Measurements from ENCODE around the gene BNIP2.
"Not testable (repeated sequence)": the region's sequence is repeated elsewhere in the genome, so short reads cannot be mapped to it uniquely, and the experiment has no call there.

BNIP2 gene

GRCh38 chr15:59644756-59645155 is 44.4 kb downstream of the BNIP2 start:
- no peak for TF ChIP-seq CTCF (IDR thresholded peaks at IDR 0.05; ENCODE audit: low read depth, low read length, missing control alignments)
- H3K4me3 ChIP-seq (ENCODE audit: low read depth, low read length), result no peak overlapping the region
- DNase-seq (ENCODE audit: low read depth), result no peak

- peak; percentile 12 for TF ChIP-seq CTCF (IDR thresholded peaks at IDR 0.05; ENCODE audit: low read depth, low read length, missing control alignments)
- no peak for DNase-seq (ENCODE audit: low read depth)
- no peak overlapping the region for H3K4me3 ChIP-seq (ENCODE audit: low read depth, low read length)
Observed at GRCh38 chr15:59642351-59642750, 46.8 kb downstream of the BNIP2 start.

DNA sequence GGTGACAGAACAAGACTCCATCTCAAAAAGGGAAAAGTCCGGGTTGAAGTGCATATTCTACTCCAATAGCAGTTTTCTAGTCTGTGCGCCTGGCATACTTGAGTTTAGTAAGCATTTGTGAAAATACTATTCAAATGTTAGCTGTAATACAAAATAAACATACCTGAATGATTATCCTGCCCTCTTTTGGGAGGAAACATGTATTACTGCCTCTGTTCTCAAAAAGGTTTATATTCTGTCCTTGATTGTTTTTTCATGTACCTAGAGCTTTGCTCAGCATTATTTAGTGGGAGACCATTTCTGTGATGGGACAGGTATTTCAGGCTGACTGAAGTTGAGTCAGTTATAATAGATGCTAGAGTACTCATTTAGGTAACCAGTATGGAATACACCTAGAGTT is 51.6 kb downstream of the BNIP2 start:
- H3K4me3 ChIP-seq (ENCODE audit: low read depth, low read length); DNase-seq (ENCODE audit: low read depth): not testable (repeated sequence)

GRCh38 chr15:59636184-59636583 is 52.9 kb downstream of the BNIP2 start:
- DNase-seq (ENCODE audit: low read depth), result no peak
- no peak for TF ChIP-seq CTCF (IDR thresholded peaks at IDR 0.05; ENCODE audit: low read depth, low read length, missing control alignments)
- H3K4me3 ChIP-seq (ENCODE audit: low read depth, low read length), result no peak overlapping the region

DNA sequence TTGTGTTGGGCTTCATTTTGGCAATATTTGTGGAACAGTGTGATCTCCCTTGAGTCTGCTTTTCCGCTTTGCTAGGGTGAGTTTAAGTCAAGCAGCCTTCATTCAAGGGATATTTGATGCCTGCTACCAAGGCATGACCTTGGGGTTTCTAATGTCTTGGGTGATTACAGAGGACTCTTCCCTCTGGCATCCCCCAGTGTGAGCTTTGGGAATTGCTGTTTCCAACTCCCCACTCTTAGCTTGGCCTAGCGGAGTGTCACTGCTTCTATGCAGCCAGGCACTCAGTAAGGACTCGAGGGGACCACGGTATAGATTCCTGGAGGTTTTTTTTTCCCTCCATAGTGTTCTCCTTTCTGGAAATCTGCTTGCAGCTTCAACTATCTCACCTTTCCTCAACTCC is 56.4 kb downstream of the BNIP2 start:
- H3K4me3 ChIP-seq (ENCODE audit: low read depth, low read length), result no peak overlapping the region
- TF ChIP-seq CTCF (IDR thresholded peaks at IDR 0.05; ENCODE audit: low read depth, low read length, missing control alignments), result peak; percentile 33
- DNase-seq (ENCODE audit: low read depth), result no peak

GRCh38 chr15:59622289-59622688 is 66.8 kb downstream of the BNIP2 start:
- H3K4me3 ChIP-seq (ENCODE audit: low read depth, low read length), result no peak overlapping the region
- TF ChIP-seq CTCF (IDR thresholded peaks at IDR 0.05; ENCODE audit: low read depth, low read length, missing control alignments), result peak; percentile 76
- DNase-seq (ENCODE audit: low read depth), result peak; percentile 46

DNA sequence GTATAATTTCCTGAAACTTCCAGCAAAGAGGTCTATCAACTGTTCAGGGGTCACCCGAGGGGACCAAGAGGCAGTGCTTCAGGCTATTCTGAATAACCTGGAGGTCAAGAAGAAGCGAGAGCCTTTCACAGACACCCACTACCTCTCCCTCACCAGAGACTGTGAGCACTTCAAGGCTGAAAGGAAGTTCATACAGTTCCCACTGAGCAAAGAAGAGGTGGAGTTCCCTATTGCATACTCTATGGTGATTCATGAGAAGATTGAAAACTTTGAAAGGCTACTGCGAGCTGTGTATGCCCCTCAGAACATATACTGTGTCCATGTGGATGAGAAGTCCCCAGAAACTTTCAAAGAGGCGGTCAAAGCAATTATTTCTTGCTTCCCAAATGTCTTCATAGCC is 70.7 kb downstream of the BNIP2 start:
- no peak for DNase-seq (ENCODE audit: low read depth)
- TF ChIP-seq CTCF (IDR thresholded peaks at IDR 0.05; ENCODE audit: low read depth, low read length, missing control alignments), result no peak
- no peak overlapping the region for H3K4me3 ChIP-seq (ENCODE audit: low read depth, low read length)

DNA sequence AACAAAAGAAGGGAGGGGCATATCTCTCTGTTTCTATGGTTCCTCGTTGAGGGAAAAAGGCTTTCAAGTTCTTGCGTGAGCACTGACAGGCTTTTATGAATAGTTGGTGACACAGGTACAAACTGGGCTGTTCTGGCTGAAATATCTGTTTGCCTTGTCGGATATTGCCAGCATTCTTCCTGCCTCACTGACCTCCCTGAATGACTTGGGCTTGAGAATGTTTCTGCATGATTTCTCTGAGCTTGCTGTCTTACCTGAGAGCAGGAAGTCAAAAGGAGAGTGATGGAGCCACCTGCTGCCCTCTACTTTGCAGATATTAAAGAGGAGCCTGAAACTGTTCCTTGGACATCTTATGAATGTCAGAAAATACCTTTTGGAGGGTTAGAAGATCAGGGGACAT is 72.7 kb downstream of the BNIP2 start:
- no peak for TF ChIP-seq CTCF (IDR thresholded peaks at IDR 0.05; ENCODE audit: low read depth, low read length, missing control alignments)
- peak; percentile 8 for DNase-seq (ENCODE audit: low read depth)
- H3K4me3 ChIP-seq (ENCODE audit: low read depth, low read length), result no peak overlapping the region

Data from GM12864 (cell line).